GM23248 (cell line): Measurements from ENCODE around the gene ELMOD1.

Source experiments
- EZH2 ChIP-seq: fragments of 200-600 bp; sonication (generic); IDR thresholded peaks from 2 replicates; pipeline ENCODE4 v1.6.1; 2018; ENCODE audit warnings: antibody characterized with exemption, mild to moderate bottlenecking; ENCODE audit not compliant: insufficient read depth, poor library complexity, severe bottlenecking
- EZH2phosphoT487 ChIP-seq: fragments of 200-600 bp; sonication (generic); IDR thresholded peaks from 2 replicates; pipeline ENCODE4 v1.6.1; 2018; ENCODE audit warnings: antibody characterized with exemption, moderate library complexity, mild to moderate bottlenecking, low read depth; ENCODE audit not compliant: insufficient read depth

DNA sequence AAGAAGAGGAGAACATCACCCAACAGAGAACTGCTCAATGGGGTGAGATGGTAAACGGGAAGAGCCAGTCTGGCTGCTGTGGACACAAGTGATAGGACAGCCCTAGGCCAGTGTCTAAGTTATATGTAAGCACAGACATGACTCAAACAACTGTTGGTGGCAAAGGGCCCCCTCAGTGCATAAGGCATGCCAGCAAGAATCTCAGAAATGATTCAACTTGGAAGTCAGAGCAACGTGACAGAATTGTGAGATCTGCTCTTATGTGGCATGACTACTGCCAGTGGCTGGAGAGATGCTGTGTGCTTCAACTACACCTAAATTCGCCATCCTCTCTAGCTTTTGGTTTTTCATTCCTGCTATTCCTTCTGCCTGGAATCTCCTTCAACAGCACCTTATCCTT lies 113.5 kb downstream of the ELMOD1 start:
- TF ChIP-seq EZH2, result no peak
- no peak for TF ChIP-seq EZH2phosphoT487
